Non-pigmented ciliary epithelial cell (primary cell): ENCODE data around the gene STK40.
A peak's percentile ranks its signal among the peaks of the same experiment; 100 is the strongest.

Source experiments
- DNase-seq: peaks from one replicate; pipeline ENCODE4 v3.0.0-alpha.2; 2010; ENCODE audit warnings: low read depth

The STK40 gene

GRCh38 chr1:36385410-36386264 is at the start of gene STK40:
STK40 (minus strand) TSS chr1:36385924; CDS start chr1:36361332, 24,592 bp downstream.
- peak; percentile 99 for DNase-seq

- DNase-seq, result no peak
Measured at GRCh38 chr1:36433102-36433501, 47.4 kb upstream of the STK40 start.

- DNase-seq, result no peak
Measured at GRCh38 chr1:36432616-36433015, 46.9 kb upstream of the STK40 start.

GRCh38 chr1:36425791-36426190 is 40.1 kb upstream of the STK40 start:
- no peak for DNase-seq

GRCh38 chr1:36421649-36422048 is 35.9 kb upstream of the STK40 start:
- no peak for DNase-seq

- DNase-seq, result peak; percentile 50
Measured at GRCh38 chr1:36420836-36421317, 35.2 kb upstream of the STK40 start.

- no peak for DNase-seq
Measured at GRCh38 chr1:36420409-36420808, 34.7 kb upstream of the STK40 start.

GRCh38 chr1:36419569-36419968 is 33.8 kb upstream of the STK40 start:
- no peak for DNase-seq

- no peak for DNase-seq
Measured at GRCh38 chr1:36419140-36419539, 33.4 kb upstream of the STK40 start.

GRCh38 chr1:36417931-36418330 is 32.2 kb upstream of the STK40 start:
- DNase-seq, result no peak

GRCh38 chr1:36415661-36416326 is 30.1 kb upstream of the STK40 start:
- no peak for DNase-seq

- DNase-seq, result no peak
Measured at GRCh38 chr1:36414384-36414783, 28.7 kb upstream of the STK40 start.

GRCh38 chr1:36411674-36412648 is 26.2 kb upstream of the STK40 start:
- no peak for DNase-seq

GRCh38 chr1:36408479-36408878 is 22.8 kb upstream of the STK40 start:
- DNase-seq, result no peak

GRCh38 chr1:36406440-36406839 is 20.7 kb upstream of the STK40 start:
- no peak for DNase-seq

- DNase-seq, result no peak
Measured at GRCh38 chr1:36402504-36402890, 16.8 kb upstream of the STK40 start.

GRCh38 chr1:36401602-36402503 is 16.1 kb upstream of the STK40 start:
- no peak for DNase-seq

GRCh38 chr1:36400825-36401601 is 15.3 kb upstream of the STK40 start:
- DNase-seq, result no peak

GRCh38 chr1:36400514-36400824 is 14.7 kb upstream of the STK40 start:
- DNase-seq, result no peak

- DNase-seq, result no peak
Measured at GRCh38 chr1:36398370-36398977, 12.8 kb upstream of the STK40 start.
